Epidermal melanocyte (primary cell): Measurements from ENCODE around the gene GTPBP3.
A peak's percentile ranks its signal among the peaks of the same experiment; 100 is the strongest.

Experiments
- DNase-seq: peaks from one replicate; pipeline ENCODE4 v3.0.0; 2011; ENCODE audit warnings: low spot score; ENCODE audit not compliant: insufficient read length

GTPBP3 gene

GRCh38 chr19:17309198-17309964, 28.0 kb upstream of the GTPBP3 start, which contains the start of gene DDA1:
TSS of gene DDA1 (plus strand) at chr19:17309563. CDS start at chr19:17309655, 92 bp downstream.
- DNase-seq: peak; percentile 98

- DNase-seq: no peak
These were observed 27.3 kb upstream of the GTPBP3 start for GRCh38 chr19:17309965-17310461.

- DNase-seq: no peak
These were observed 25.7 kb upstream of the GTPBP3 start for GRCh38 chr19:17311455-17312188.

GRCh38 chr19:17312189-17313113, 24.9 kb upstream of the GTPBP3 start:
- no peak for DNase-seq

- DNase-seq: no peak
These were observed 23.3 kb upstream of the GTPBP3 start for GRCh38 chr19:17314007-17314593.

GRCh38 chr19:17318966-17319365, 18.4 kb upstream of the GTPBP3 start:
- DNase-seq: no peak

GRCh38 chr19:17319473-17320238, 17.7 kb upstream of the GTPBP3 start:
- DNase-seq: no peak

- no peak for DNase-seq
These were observed 16.9 kb upstream of the GTPBP3 start for GRCh38 chr19:17320435-17320834.

- no peak for DNase-seq
These were observed 15.5 kb upstream of the GTPBP3 start for GRCh38 chr19:17321655-17322489.

- DNase-seq: no peak
These were observed 14.5 kb upstream of the GTPBP3 start for GRCh38 chr19:17322854-17323253.

GRCh38 chr19:17323300-17323963, 13.9 kb upstream of the GTPBP3 start:
- DNase-seq: no peak

GRCh38 chr19:17323964-17324332, 13.4 kb upstream of the GTPBP3 start:
- DNase-seq: peak; percentile 53

GRCh38 chr19:17324357-17325114, 12.8 kb upstream of the GTPBP3 start:
- DNase-seq: peak; percentile 17

- DNase-seq: no peak
These were observed 12.2 kb upstream of the GTPBP3 start for GRCh38 chr19:17325133-17325532.

- peak; percentile 18 for DNase-seq
These were observed 11.3 kb upstream of the GTPBP3 start for GRCh38 chr19:17325881-17326594.

- peak; percentile 20 for DNase-seq
These were observed 10.8 kb upstream of the GTPBP3 start for GRCh38 chr19:17326595-17326966.

GRCh38 chr19:17327068-17327653, 10.2 kb upstream of the GTPBP3 start:
- peak; percentile 11 for DNase-seq
